NCI-H510A treated with DMSO at 0.1 percent for 48 hours (cell line): ENCODE data around the gene SMOC1.

Source experiments
- DNase-seq: peaks from one replicate; lab custom pipeline; 2025; lab: John Stamatoyannopoulos, UW

SMOC1 gene

GRCh38 chr14:69943084-69943780 is 64.0 kb downstream of the SMOC1 start:
- DNase-seq: no peak

DNA sequence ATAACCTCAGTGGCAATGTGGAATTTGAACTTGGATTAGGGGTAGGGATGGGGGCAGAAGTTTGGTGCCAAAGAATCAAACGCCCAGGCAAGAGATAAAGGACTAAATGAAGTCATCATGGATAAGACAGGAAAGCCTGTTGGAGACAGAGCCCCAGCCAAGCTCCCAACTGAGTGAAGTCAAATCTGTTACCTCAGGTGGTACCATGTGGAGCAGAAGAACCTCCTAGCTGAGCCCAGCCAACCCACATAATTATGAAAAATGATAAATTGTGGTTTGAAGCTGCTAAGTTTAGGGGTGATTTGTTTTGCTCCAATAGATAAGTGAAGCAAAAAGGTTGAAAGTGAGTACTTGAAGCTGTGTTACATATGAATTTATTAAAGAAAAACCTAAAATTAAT is 66.1 kb downstream of the SMOC1 start:
- DNase-seq: no peak

- DNase-seq: peak; percentile 29
Measured at GRCh38 chr14:69945912-69946311, 66.7 kb downstream of the SMOC1 start.

GRCh38 chr14:69948351-69948750 is 69.1 kb downstream of the SMOC1 start:
- no peak for DNase-seq

DNA sequence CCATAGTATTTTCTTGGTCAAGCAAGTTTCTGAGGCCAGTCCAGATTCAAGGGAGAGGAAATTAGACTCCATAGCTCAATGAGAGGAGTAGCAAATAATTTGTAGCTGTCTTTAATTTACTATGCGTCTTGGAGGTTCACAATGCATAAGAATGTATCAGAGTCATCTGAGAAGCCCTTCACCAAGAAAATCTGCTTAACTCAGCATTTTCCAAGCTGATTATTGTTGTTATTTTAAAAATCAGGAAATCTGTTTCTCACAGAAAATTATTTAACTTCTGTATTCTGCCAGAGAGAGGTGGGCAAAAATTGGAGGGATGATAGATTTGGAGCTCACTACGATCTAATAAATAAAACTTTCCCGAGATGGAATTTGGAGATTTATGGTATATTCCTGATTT is 72.0 kb downstream of the SMOC1 start:
- DNase-seq: no peak

GRCh38 chr14:69951935-69952334 is 72.7 kb downstream of the SMOC1 start:
- DNase-seq: no peak

DNA sequence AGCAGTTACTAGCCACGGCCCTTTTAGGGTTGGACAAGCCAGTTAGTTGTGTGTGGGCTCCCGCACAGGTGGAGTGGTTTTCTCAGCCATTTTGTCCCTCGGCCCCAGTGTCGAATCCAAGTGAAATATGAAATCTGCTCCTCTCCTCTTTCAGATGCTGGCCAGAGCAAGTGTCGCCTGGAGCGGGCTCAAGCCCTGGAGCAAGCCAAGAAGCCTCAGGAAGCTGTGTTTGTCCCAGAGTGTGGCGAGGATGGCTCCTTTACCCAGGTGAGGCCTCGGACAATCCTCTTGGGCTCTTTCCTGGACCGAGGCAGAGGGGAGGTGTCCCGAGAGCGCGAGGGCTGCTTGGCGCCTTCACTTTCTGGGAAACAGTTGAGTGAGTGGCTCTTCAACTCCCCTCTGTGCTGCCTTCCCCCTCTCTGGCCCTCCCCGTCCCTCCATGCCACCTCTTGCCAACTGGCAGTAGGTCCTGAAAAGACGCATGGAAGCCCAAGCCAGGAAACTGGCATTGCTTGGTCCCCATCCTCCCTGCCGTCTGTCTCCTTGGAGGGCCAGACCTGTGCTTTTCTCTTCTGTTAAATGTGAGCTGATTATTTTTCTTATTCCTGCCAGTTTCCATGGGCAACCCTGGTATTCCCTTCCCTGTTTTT is 74.2 kb downstream of the SMOC1 start:
- DNase-seq: no peak

DNA sequence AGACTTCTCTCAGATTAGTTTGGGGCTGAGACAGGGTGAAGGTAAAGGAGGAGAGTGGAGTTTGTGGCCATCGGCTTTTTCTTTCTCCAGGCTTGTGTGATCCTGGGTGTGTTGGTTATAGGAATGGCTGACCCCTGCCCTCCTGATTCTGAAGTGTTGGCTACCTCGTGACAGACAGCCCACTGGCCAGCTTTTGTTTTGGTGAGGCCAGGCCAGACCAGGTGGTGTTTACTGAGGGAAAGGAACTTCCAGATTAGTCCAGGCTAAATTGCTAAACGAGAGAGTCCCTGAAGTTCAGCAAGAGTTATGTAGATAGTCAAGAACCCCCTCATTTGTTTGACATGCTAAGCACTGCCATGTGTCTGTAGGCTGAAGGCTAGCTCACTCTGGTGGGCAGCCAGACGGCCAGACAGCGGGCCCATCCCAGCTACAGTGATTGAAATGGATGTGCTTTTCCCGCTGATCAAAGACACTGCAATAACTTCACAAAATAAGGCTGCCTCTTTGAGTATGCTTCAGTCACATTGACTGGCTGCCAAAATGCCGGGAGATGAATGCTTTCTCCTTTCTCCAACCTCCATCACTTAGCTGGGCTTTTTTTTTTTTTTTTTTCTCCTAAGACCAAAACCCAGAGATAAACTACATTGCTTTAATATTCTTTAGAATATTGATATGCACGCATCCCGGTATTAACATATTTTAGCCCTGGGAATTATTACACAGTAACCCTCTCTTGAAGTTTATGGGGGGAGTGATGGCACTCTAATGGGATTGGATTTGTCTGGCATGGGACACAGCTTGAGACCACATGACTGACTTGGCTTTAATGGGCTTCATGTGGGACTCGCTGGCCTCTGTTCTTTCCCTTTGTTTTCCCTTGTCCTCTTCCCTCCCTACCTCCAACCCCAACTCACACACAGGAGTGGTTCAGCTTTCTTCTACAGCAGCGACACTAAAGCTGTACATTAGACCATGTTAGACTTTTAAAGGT is 76.9 kb downstream of the SMOC1 start:
- DNase-seq: no peak

DNA sequence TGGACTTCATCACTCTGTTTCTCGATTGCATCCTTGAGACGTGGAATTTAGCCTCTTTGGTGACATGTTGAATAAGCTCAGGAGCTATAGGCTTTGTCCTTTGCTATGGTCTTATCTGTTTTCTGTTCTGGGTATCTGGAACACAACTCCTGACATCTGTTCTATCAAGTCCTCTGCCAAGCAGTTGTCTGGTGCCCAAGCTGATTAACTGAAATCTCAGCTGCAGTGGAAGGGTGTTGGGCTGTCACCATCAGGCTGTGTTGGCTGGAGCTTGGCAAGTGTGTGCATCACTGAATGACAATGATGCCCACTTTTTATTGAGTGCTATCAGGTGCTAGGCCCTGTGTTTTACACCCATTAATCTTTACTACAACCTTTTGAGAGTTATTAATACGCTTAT is 77.8 kb downstream of the SMOC1 start:
- no peak for DNase-seq

- no peak for DNase-seq
Measured at GRCh38 chr14:69957986-69958385, 78.8 kb downstream of the SMOC1 start.

GRCh38 chr14:69959136-69959535 is 79.9 kb downstream of the SMOC1 start:
- DNase-seq: no peak

GRCh38 chr14:69960296-69960695 is 81.1 kb downstream of the SMOC1 start:
- no peak for DNase-seq

- DNase-seq: no peak
Measured at GRCh38 chr14:69963966-69964365, 84.8 kb downstream of the SMOC1 start.

- DNase-seq: no peak
Measured at GRCh38 chr14:69964841-69965240, 85.6 kb downstream of the SMOC1 start.

DNA sequence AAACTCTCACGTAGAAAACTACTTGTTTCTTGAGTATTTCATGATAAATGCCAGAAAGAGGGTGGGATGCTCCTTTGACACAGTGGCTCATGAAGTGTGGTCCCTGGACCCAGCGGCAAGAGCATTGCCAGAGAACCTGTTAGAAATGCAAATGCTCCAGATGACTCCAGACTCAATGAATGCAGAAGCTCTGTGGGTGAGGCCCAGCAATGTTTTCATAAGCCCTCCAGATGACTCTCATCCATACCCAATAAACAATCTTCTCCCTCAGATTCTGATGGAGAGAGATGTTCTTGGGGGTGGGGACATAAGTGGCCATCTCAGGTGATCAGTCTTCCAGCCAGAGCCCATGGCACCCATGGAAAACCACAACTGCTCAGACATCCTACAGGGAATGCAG is 88.9 kb downstream of the SMOC1 start:
- no peak for DNase-seq

DNA sequence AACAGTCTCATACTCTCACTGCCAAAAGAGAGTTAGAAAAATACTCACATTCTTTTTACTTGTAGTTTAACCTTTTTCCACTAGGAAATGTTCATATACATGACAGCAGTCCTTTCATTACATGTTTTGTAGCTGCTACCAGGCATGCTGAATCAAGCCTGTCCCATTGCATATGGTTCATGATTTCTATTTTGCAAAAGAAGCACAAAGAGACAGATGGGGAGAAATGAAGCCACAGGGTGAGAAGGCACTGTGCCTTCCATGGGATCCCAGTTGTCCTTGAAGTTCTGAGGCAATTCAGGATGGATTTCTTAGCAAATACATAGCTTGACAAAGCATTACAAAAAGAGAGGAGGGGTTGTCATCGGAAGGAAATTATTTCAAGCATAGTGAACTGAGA is 89.5 kb downstream of the SMOC1 start:
- no peak for DNase-seq

GRCh38 chr14:69972755-69973154 is 93.5 kb downstream of the SMOC1 start:
- DNase-seq: no peak

GRCh38 chr14:69973846-69974245 is 94.6 kb downstream of the SMOC1 start:
- no peak for DNase-seq

DNA sequence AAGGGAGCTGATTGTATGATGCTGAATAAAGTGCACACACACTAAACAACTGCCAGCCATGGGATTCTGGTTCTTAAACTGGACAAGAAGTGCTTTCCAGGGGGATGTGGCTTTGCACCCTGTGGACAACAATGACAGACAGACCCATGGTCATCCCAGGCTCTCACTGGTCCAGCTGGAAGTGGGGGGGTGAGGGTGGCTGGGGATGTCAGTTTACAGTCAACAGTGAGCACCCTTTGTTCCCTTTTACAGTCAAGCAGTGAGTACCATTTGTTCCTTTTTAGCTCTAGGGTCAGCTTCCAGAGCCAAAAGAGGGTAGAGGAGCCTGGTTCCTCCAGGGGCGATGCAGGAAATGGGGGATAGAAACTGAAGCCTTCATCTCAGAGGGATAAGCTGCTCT is 100.7 kb downstream of the SMOC1 start:
- no peak for DNase-seq

- peak; percentile 65 for DNase-seq
Measured at GRCh38 chr14:69980457-69981425, 101.5 kb downstream of the SMOC1 start.

GRCh38 chr14:69982220-69982839 is 103.1 kb downstream of the SMOC1 start:
- DNase-seq: no peak
